Measurements from ENCODE around the gene OR5B3.

DNA sequence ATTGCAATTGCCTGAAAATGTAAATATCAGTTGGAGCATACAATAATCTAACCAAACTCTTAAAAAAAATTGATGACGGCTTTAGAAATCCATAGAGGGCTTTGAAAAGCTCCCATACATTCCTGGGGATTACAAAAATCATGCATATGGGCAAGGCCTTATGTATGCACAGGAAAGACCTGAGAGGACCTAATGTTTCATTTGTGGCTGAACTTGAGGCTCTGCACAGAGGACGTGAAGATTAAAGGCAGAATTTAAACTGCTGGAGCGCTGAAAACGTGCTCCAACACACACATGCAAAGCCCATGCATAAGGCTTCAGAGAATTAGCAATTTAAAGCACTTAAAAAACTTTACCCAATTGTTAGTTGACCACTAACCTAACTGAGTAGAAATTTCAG, 31.8 kb upstream of the OR5B3 start:
- TF ChIP-seq POLR2AphosphoS5 (IDR thresholded peaks at IDR 0.05) (no peak), POLR2A (IDR thresholded peaks at IDR 0.05) (no peak)

Data from suprapubic skin (tissue), 4 donors.